Measurements from ENCODE around the gene AGPAT3. TPM values are rescaled to one million over a fixed set of nuclear protein-coding genes. Genes with fewer than 3 reads are reported as not detected.

Gene AGPAT3
- total RNA-seq, 4 donors from 2014 or later, result 61.0 to 77.9 (median 69.4) TPM

GRCh38 chr21:43881935-43882334 is 16.9 kb downstream of the AGPAT3 start:
- no peak overlapping the region for H3K27ac ChIP-seq
- H3K27me3 ChIP-seq, result no peaks in the 10 kb centered on the region
- TF ChIP-seq POLR2A (IDR thresholded peaks at IDR 0.05) (no peak), POLR2AphosphoS5 (IDR thresholded peaks at IDR 0.05) (no peak), EP300 (IDR thresholded peaks at IDR 0.05) (no peak), CTCF (IDR thresholded peaks at IDR 0.05) (no peak)
- peaks cover 35% of the 10 kb centered on the region for H3K4me1 ChIP-seq
- H3K4me3 ChIP-seq, result no peak overlapping the region
- no peaks in the 10 kb centered on the region for H3K9me3 ChIP-seq
- 93% methylated on average over 8 of the region's 8 CpGs for WGBS
- no peaks in the 10 kb centered on the region for H3K36me3 ChIP-seq
- no peak for DNase-seq (ENCODE audit: low spot score in 2 of 2)

GRCh38 chr21:43882952-43883545 is 18.0 kb downstream of the AGPAT3 start:
- WGBS, result 92% methylated on average over 7 of the region's 11 CpGs
- H3K27ac ChIP-seq, result no peak overlapping the region

GRCh38 chr21:43884012-43884860 is 19.2 kb downstream of the AGPAT3 start:
- 37% methylated on average over 14 of the region's 16 CpGs for WGBS
- Histone ChIP-seq H3K27me3 (no peaks in the 10 kb centered on the region), H3K36me3 (no peaks in the 10 kb centered on the region), H3K9me3 (no peaks in the 10 kb centered on the region), H3K4me3 (no peak overlapping the region), H3K4me1 (peaks cover 39% of the 10 kb centered on the region), H3K27ac (peak overlapping the region; percentile 5)
- no peak for DNase-seq (ENCODE audit: low spot score in 2 of 2)
- no peak for TF ChIP-seq EP300 (IDR thresholded peaks at IDR 0.05)
- no peak for TF ChIP-seq POLR2A (IDR thresholded peaks at IDR 0.05)
- TF ChIP-seq POLR2AphosphoS5 (IDR thresholded peaks at IDR 0.05), result no peak
- no peak for TF ChIP-seq CTCF (IDR thresholded peaks at IDR 0.05)

More at GRCh38 chr21:43882952-43883545, 18.0 kb downstream of the AGPAT3 start:
- H3K27me3 ChIP-seq, result no peaks in the 10 kb centered on the region
- H3K9me3 ChIP-seq, result no peaks in the 10 kb centered on the region
- no peak for TF ChIP-seq POLR2A (IDR thresholded peaks at IDR 0.05)
- no peak for TF ChIP-seq EP300 (IDR thresholded peaks at IDR 0.05)
- no peak overlapping the region for H3K4me3 ChIP-seq
- peaks cover 39% of the 10 kb centered on the region for H3K4me1 ChIP-seq
- no peaks in the 10 kb centered on the region for H3K36me3 ChIP-seq
- DNase-seq (ENCODE audit: low spot score in 2 of 2), result no peak

GRCh38 chr21:43884861-43885417 is 19.9 kb downstream of the AGPAT3 start:
- no peak overlapping the region for H3K4me3 ChIP-seq
- WGBS, result 74% methylated on average over 14 of the region's 16 CpGs
- H3K27ac ChIP-seq, result no peak overlapping the region
- no peaks in the 10 kb centered on the region for H3K36me3 ChIP-seq
- no peaks in the 10 kb centered on the region for H3K9me3 ChIP-seq
- peaks cover 32% of the 10 kb centered on the region for H3K4me1 ChIP-seq
- no peak for DNase-seq (ENCODE audit: low spot score in 2 of 2)
- no peak for TF ChIP-seq POLR2AphosphoS5 (IDR thresholded peaks at IDR 0.05)
- TF ChIP-seq EP300 (IDR thresholded peaks at IDR 0.05), result no peak
- no peak for TF ChIP-seq POLR2A (IDR thresholded peaks at IDR 0.05)
- no peak for TF ChIP-seq CTCF (IDR thresholded peaks at IDR 0.05)
- H3K27me3 ChIP-seq, result no peaks in the 10 kb centered on the region

GRCh38 chr21:43885721-43886120 is 20.7 kb downstream of the AGPAT3 start:
- WGBS, result 97% methylated on average over 12 of the region's 14 CpGs
- Histone ChIP-seq H3K36me3 (no peaks in the 10 kb centered on the region), H3K4me3 (no peak overlapping the region), H3K27me3 (no peaks in the 10 kb centered on the region), H3K9me3 (no peaks in the 10 kb centered on the region), H3K27ac (no peak overlapping the region), H3K4me1 (peaks cover 24% of the 10 kb centered on the region)
- TF ChIP-seq CTCF (IDR thresholded peaks at IDR 0.05), result no peak
- no peak for TF ChIP-seq POLR2AphosphoS5 (IDR thresholded peaks at IDR 0.05)
- no peak for TF ChIP-seq EP300 (IDR thresholded peaks at IDR 0.05)
- TF ChIP-seq POLR2A (IDR thresholded peaks at IDR 0.05), result no peak
- no peak for DNase-seq (ENCODE audit: low spot score in 2 of 2)

Data from suprapubic skin (tissue), 4 donors.